Suppressor macrophage treated with lipopolysaccharide for 1 hour (primary cell): Measurements from ENCODE around the gene KLK5.

Experiments
- DNase-seq, 3 donors: peaks; one replicate each; pipeline ENCODE4 v3.0.0-alpha.2; 2020 to 2022

Gene KLK5

GRCh38 chr19:50968716-50969412 is 16.0 kb upstream of the KLK5 start:
- no peak for DNase-seq

- DNase-seq, result no peak
These were observed 15.3 kb upstream of the KLK5 start for GRCh38 chr19:50967929-50968715.

- DNase-seq, result no peak
These were observed 11.4 kb upstream of the KLK5 start for GRCh38 chr19:50964266-50964665.

- DNase-seq, result no peak
These were observed 10.5 kb upstream of the KLK5 start for GRCh38 chr19:50963381-50963780.

GRCh38 chr19:50962245-50962644 is 9.4 kb upstream of the KLK5 start:
- DNase-seq, result no peak

GRCh38 chr19:50959731-50960500 is 7.1 kb upstream of the KLK5 start:
- DNase-seq, result no peak

GRCh38 chr19:50957587-50957986 is 4.7 kb upstream of the KLK5 start:
- DNase-seq, result no peak

GRCh38 chr19:50949861-50950260 is 3.0 kb downstream of the KLK5 start:
- no peak for DNase-seq

- no peak for DNase-seq
These were observed 5.7 kb downstream of the KLK5 start for GRCh38 chr19:50947123-50947522.

- DNase-seq, result no peak
These were observed 8.0 kb downstream of the KLK5 start for GRCh38 chr19:50944795-50945194.

- no peak for DNase-seq
These were observed 9.6 kb downstream of the KLK5 start for GRCh38 chr19:50943074-50943828.

- peak; percentile 24 to 61 (median 61) for DNase-seq
These were observed 13.2 kb downstream of the KLK5 start for GRCh38 chr19:50939596-50939995.

GRCh38 chr19:50933640-50934039 is 19.2 kb downstream of the KLK5 start:
- no peak for DNase-seq

GRCh38 chr19:50932690-50933083 is 20.2 kb downstream of the KLK5 start:
- DNase-seq, result no peak

GRCh38 chr19:50932018-50932689 is 20.7 kb downstream of the KLK5 start:
- DNase-seq, result no peak

GRCh38 chr19:50931023-50931422 is 21.8 kb downstream of the KLK5 start:
- no peak for DNase-seq

GRCh38 chr19:50928831-50929230 is 24.0 kb downstream of the KLK5 start:
- no peak for DNase-seq

- no peak for DNase-seq
These were observed 26.7 kb downstream of the KLK5 start for GRCh38 chr19:50926144-50926543.

GRCh38 chr19:50925734-50926133 is 27.1 kb downstream of the KLK5 start:
- peak in 2 of 3 donors; percentile 20 to 38 for DNase-seq

- peak in 2 of 3 donors; percentile 23 to 45 for DNase-seq
These were observed 28.3 kb downstream of the KLK5 start for GRCh38 chr19:50924586-50924985.

- DNase-seq, result peak; percentile 87 to 93 (median 91)
These were observed 30.5 kb downstream of the KLK5 start for GRCh38 chr19:50922317-50922853.
